Trophoblast cell (in vitro differentiated cells and primary cell): ENCODE results near the gene ADA.

Experiments
- DNase-seq, 2 donors: peaks; one replicate each; pipeline ENCODE4 v3.0.0-alpha.2; 2016
- H2AFZ ChIP-seq: 2 replicates; pipeline ENCODE4 v1.6.1; 2013; ENCODE audit warnings: low read length, moderate library complexity, mild to moderate bottlenecking; ENCODE audit not compliant: insufficient read depth, poor library complexity
- H2AK5ac ChIP-seq: 2 replicates; pipeline ENCODE4 v1.6.1; 2013; ENCODE audit warnings: mild to moderate bottlenecking, low read length
- H2BK120ac ChIP-seq: 2 replicates; pipeline ENCODE4 v1.6.1; 2013; ENCODE audit warnings: low read length, mild to moderate bottlenecking, moderate library complexity; ENCODE audit not compliant: insufficient read depth, poor library complexity
- H2BK12ac ChIP-seq: 2 replicates; pipeline ENCODE4 v1.6.1; 2013; ENCODE audit warnings: mild to moderate bottlenecking, low read length, moderate library complexity
- H2BK5ac ChIP-seq: 2 replicates; pipeline ENCODE4 v1.6.1; 2013; ENCODE audit warnings: low read length, low read depth, moderate library complexity, mild to moderate bottlenecking; ENCODE audit not compliant: poor library complexity
- H3K14ac ChIP-seq: 2 replicates; pipeline ENCODE4 v1.6.1; 2013; ENCODE audit warnings: mild to moderate bottlenecking, low read length
- H3K18ac ChIP-seq: 2 replicates; pipeline ENCODE4 v1.6.1; 2013; ENCODE audit warnings: mild to moderate bottlenecking, low read length
- H3K23ac ChIP-seq: 2 replicates; pipeline ENCODE4 v1.6.1; 2013; ENCODE audit warnings: low read length
- H3K27ac ChIP-seq: 2 replicates; pipeline ENCODE4 v1.5.1; 2013; ENCODE audit warnings: low read depth, mild to moderate bottlenecking, inconsistent platforms, low read length, moderate library complexity
- H3K27me3 ChIP-seq: 2 replicates; pipeline ENCODE4 v1.6.1; 2013; ENCODE audit warnings: inconsistent platforms, mild to moderate bottlenecking, low read length, moderate library complexity; ENCODE audit not compliant: insufficient read depth
- H3K36me3 ChIP-seq, 2 experiments: 1 replicate in 1 of 2; 2 replicates in 1 of 2; pipeline ENCODE4 v1.6.1; 2013; ENCODE audit warnings: low read length in 2 of 2, mild to moderate bottlenecking in 2 of 2, moderate library complexity in 1 of 2; ENCODE audit not compliant: insufficient read depth in 2 of 2, control insufficient read depth in 1 of 2
- H3K4ac ChIP-seq: 2 replicates; pipeline ENCODE4 v1.6.1; 2013; ENCODE audit warnings: low read depth, mild to moderate bottlenecking, low read length, moderate library complexity
- H3K4me1 ChIP-seq, 2 experiments: 1 replicate in 1 of 2; 2 replicates in 1 of 2; pipeline ENCODE4 v1.6.1; 2013; ENCODE audit warnings: low read length in 2 of 2, mild to moderate bottlenecking in 2 of 2, moderate library complexity in 1 of 2; ENCODE audit not compliant: insufficient read depth in 2 of 2, control insufficient read depth in 1 of 2
- H3K4me2 ChIP-seq: 2 replicates; pipeline ENCODE4 v1.6.1; 2013; ENCODE audit warnings: inconsistent platforms, mild to moderate bottlenecking, low read length, moderate library complexity
- H3K4me3 ChIP-seq: 2 replicates; pipeline ENCODE4 v1.5.1; 2013; ENCODE audit warnings: mild to moderate bottlenecking, low read depth, low read length, inconsistent platforms
- H3K79me1 ChIP-seq: one replicate; pipeline ENCODE4 v1.6.1; 2013; ENCODE audit warnings: low read length
- H3K79me2 ChIP-seq: 2 replicates; pipeline ENCODE4 v1.6.1; 2013; ENCODE audit warnings: low read length, mild to moderate bottlenecking; ENCODE audit not compliant: control insufficient read depth, insufficient read depth, poor library complexity
- H3K9ac ChIP-seq: 2 replicates; pipeline ENCODE4 v1.6.1; 2013; ENCODE audit warnings: mild to moderate bottlenecking, low read length
- H3K9me3 ChIP-seq: 2 replicates; pipeline ENCODE4 v1.6.1; 2013; ENCODE audit warnings: low read depth, mild to moderate bottlenecking, control low read depth, inconsistent platforms, low read length; ENCODE audit not compliant: insufficient read depth
- H4K12ac ChIP-seq: 2 replicates; pipeline ENCODE4 v1.6.1; 2013; ENCODE audit warnings: low read depth, mild to moderate bottlenecking, low read length, moderate library complexity
- H4K8ac ChIP-seq: 2 replicates; pipeline ENCODE4 v1.6.1; 2013; ENCODE audit warnings: low read depth, mild to moderate bottlenecking, low read length, moderate library complexity
- H4K91ac ChIP-seq: one replicate; pipeline ENCODE4 v1.6.1; 2013; ENCODE audit warnings: low read depth, mild to moderate bottlenecking, low read length, moderate library complexity
- WGBS: extraction: QIAGEN DNeasy Blood & Tissue Kit; methylation state at CpG from one replicate; pipeline ENCODE4 v1.1.7; 2013; ENCODE audit warnings: missing lambda C conversion rate; ENCODE audit not compliant: insufficient read length, insufficient coverage; ENCODE audit errors: extremely low coverage; 5-methylcytosine and 5-hydroxymethylcytosine counted together

Gene ADA

DNA sequence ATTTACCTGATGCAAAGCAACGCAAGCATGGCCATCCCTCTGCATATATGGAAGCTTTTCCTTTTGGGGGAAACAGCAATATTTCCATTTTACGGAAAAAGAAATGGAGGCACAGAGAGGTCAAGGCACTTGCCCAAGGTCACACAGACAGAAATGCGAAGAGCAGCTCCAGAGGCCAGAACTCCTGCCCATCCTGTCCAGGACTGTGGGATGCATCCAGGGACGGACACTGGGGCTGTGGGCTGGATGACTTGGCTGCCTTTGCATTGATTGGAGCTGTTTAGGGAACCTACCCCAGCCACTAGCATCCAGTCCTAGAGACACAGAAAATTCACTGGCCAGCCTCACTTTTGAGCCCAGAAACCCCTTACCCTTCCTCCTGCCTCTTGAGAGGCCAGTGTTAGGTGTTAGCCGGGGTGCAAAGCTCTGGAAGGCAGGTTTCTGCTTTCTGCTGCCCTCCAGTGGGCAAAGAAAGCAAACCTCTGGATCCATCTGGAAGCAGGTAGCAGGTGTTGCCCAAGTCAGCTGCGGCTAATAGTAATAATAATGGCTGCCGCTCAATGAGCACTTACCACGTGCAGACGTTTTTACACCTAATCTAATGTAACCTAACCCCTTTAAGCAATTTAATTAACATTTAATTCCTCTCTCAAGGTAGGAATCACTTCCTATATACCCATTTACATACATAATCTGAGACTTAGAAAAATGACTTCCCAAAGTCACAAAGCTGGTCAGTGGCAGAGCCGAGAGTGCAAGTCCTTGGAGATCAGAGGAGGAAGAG lies 32.0 kb upstream of the ADA start:
- H2BK120ac ChIP-seq = no peak overlapping the region
- H3K4ac ChIP-seq = no peak overlapping the region
- H3K79me2 ChIP-seq = no peaks in the 10 kb centered on the region
- no peak overlapping the region for H3K14ac ChIP-seq
- peaks cover 2 to 5% of the 10 kb centered on the region in 2 experiments for H3K4me1 ChIP-seq
- no peaks in the 10 kb centered on the region for H3K9me3 ChIP-seq
- no peak overlapping the region for H3K27ac ChIP-seq
- no peak overlapping the region for H4K8ac ChIP-seq
- no peaks in the 10 kb centered on the region for H3K27me3 ChIP-seq
- no peak overlapping the region for H3K23ac ChIP-seq
- no peak overlapping the region for H3K4me2 ChIP-seq
- no peak overlapping the region for H2AFZ ChIP-seq
- H3K36me3 ChIP-seq = no peaks in the 10 kb centered on the region
- no peak overlapping the region for H3K4me3 ChIP-seq
- peak in 1 of 2 donors; percentile 50 for DNase-seq
- no peak overlapping the region for H4K91ac ChIP-seq
- H4K12ac ChIP-seq = no peak overlapping the region
- peaks cover 5% of the 10 kb centered on the region for H3K79me1 ChIP-seq
- H3K18ac ChIP-seq = no peak overlapping the region
- no peak overlapping the region for H2AK5ac ChIP-seq
- WGBS = no CpG with 5 or more reads among the region's 10 CpGs
- no peak overlapping the region for H3K9ac ChIP-seq
- no peak overlapping the region for H2BK5ac ChIP-seq
- H2BK12ac ChIP-seq = no peak overlapping the region

- no peak overlapping the region for H3K4me3 ChIP-seq
- WGBS = no CpG with 5 or more reads among the region's 11 CpGs
- no peak overlapping the region for H4K8ac ChIP-seq
- H3K14ac ChIP-seq = no peak overlapping the region
- H3K27me3 ChIP-seq = no peaks in the 10 kb centered on the region
- no peak overlapping the region for H2BK12ac ChIP-seq
- H3K23ac ChIP-seq = no peak overlapping the region
- H3K4ac ChIP-seq = no peak overlapping the region
- H2BK5ac ChIP-seq = no peak overlapping the region
- H4K12ac ChIP-seq = no peak overlapping the region
- no peaks in the 10 kb centered on the region for H3K79me2 ChIP-seq
- H2AK5ac ChIP-seq = no peak overlapping the region
- peaks cover 7% of the 10 kb centered on the region for H3K79me1 ChIP-seq
- H4K91ac ChIP-seq = no peak overlapping the region
- no peaks in the 10 kb centered on the region for H3K9me3 ChIP-seq
- H3K4me2 ChIP-seq = no peak overlapping the region
- no peak for DNase-seq
- H2AFZ ChIP-seq = no peak overlapping the region
- H3K36me3 ChIP-seq = no peaks in the 10 kb centered on the region
- peaks cover 6 to 9% of the 10 kb centered on the region in 2 experiments for H3K4me1 ChIP-seq
- no peak overlapping the region for H3K9ac ChIP-seq
- no peak overlapping the region for H3K18ac ChIP-seq
- no peak overlapping the region for H3K27ac ChIP-seq
- no peak overlapping the region for H2BK120ac ChIP-seq
Measured at GRCh38 chr20:44681796-44682566, 30.5 kb upstream of the ADA start.

DNA sequence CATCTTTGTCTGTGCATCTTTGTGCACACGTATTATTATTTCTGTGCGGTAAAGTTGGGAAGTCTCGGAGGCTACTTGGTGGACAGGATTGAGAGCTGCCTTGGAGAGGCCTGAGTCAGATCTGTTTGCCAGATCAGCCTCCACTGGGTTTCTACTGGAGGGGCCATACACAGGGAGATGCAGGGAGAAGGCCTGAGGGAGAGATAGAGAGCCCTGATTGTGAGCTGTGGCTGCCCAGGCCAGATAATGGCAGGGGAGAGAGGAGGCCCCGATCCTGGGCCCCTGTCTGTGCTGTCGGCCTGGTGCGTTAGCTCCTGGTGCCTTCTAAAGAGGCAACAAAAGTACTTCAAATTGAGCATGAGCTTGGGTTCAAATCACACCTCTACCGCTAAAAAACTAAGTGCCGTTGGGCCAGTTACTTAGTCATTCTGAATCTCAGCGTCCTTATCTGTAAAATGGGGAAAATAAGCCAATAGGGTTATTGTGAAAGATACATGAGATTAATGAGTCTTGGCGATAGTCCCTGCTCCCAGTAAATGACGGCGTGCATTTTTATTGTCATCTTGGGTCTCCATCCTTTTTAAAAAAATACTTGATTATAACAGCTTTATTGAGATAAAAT lies 27.6 kb upstream of the ADA start:
- H2BK12ac ChIP-seq = peak overlapping the region; percentile 56
- no peak overlapping the region for H2AK5ac ChIP-seq
- H3K79me2 ChIP-seq = no peaks in the 10 kb centered on the region
- no peak overlapping the region for H3K4me2 ChIP-seq
- peak overlapping the region; percentile 77 for H3K27ac ChIP-seq
- WGBS = no CpG with 5 or more reads among the region's 12 CpGs
- peak overlapping the region; percentile 56 for H2BK120ac ChIP-seq
- H4K91ac ChIP-seq = peak overlapping the region; percentile 41
- peaks cover 6 to 9% of the 10 kb centered on the region in 2 experiments for H3K4me1 ChIP-seq
- H2BK5ac ChIP-seq = peak overlapping the region; percentile 94
- H3K14ac ChIP-seq = no peak overlapping the region
- DNase-seq = peak in 1 of 2 donors; percentile 27
- no peak overlapping the region for H3K4ac ChIP-seq
- no peak overlapping the region for H4K12ac ChIP-seq
- H3K9ac ChIP-seq = no peak overlapping the region
- H3K79me1 ChIP-seq = peaks cover 7% of the 10 kb centered on the region
- no peaks in the 10 kb centered on the region for H3K9me3 ChIP-seq
- no peak overlapping the region for H2AFZ ChIP-seq
- H3K18ac ChIP-seq = no peak overlapping the region
- H3K27me3 ChIP-seq = no peaks in the 10 kb centered on the region
- peak overlapping the region; percentile 58 for H4K8ac ChIP-seq
- no peaks in the 10 kb centered on the region for H3K36me3 ChIP-seq
- H3K4me3 ChIP-seq = no peak overlapping the region
- no peak overlapping the region for H3K23ac ChIP-seq

GRCh38 chr20:44678242-44678641 lies 26.7 kb upstream of the ADA start:
- Histone ChIP-seq H3K4me1 (peaks cover 6 to 9% of the 10 kb centered on the region in 2 experiments), H3K27ac (peak overlapping the region; percentile 77), H2BK12ac (peak overlapping the region; percentile 7), H4K8ac (peak overlapping the region; percentile 8), H2AK5ac (no peak overlapping the region), H3K14ac (peak overlapping the region; percentile 7), H2BK120ac (peak overlapping the region; percentile 74), H3K4me3 (no peak overlapping the region), H3K36me3 (no peaks in the 10 kb centered on the region), H3K9ac (no peak overlapping the region), H3K79me2 (no peaks in the 10 kb centered on the region), H3K4ac (peak overlapping the region; percentile 11), H4K12ac (no peak overlapping the region), H3K9me3 (no peaks in the 10 kb centered on the region), H3K18ac (peak overlapping the region; percentile 9), H3K23ac (no peak overlapping the region), H3K79me1 (peaks cover 7% of the 10 kb centered on the region), H3K27me3 (no peaks in the 10 kb centered on the region), H3K4me2 (no peak overlapping the region), H2AFZ (no peak overlapping the region), H4K91ac (peak overlapping the region; percentile 91), H2BK5ac (peak overlapping the region; percentile 94)
- no CpG with 5 or more reads among the region's 2 CpGs for WGBS
- peak in 1 of 2 donors; percentile 71 for DNase-seq
